LNCaP clone FGC (cell line): ENCODE results near the gene DDIT3.

ENCODE experiments used
- DNase-seq: peaks from one replicate; pipeline ENCODE4 v3.0.0-alpha.2; 2011; ENCODE audit warnings: low read depth
- H3K4me3 ChIP-seq: 2 replicates; pipeline ENCODE4 v1.5.1; 2011; ENCODE audit warnings: mild to moderate bottlenecking, low read depth, low read length, control low read depth
- CTCF ChIP-seq: IDR thresholded peaks from 2 replicates; pipeline ENCODE4 v1.5.1; 2012; ENCODE audit warnings: mild to moderate bottlenecking; ENCODE audit not compliant: control insufficient read depth, insufficient read depth; ENCODE audit errors: extremely low read depth

Gene DDIT3

DNA sequence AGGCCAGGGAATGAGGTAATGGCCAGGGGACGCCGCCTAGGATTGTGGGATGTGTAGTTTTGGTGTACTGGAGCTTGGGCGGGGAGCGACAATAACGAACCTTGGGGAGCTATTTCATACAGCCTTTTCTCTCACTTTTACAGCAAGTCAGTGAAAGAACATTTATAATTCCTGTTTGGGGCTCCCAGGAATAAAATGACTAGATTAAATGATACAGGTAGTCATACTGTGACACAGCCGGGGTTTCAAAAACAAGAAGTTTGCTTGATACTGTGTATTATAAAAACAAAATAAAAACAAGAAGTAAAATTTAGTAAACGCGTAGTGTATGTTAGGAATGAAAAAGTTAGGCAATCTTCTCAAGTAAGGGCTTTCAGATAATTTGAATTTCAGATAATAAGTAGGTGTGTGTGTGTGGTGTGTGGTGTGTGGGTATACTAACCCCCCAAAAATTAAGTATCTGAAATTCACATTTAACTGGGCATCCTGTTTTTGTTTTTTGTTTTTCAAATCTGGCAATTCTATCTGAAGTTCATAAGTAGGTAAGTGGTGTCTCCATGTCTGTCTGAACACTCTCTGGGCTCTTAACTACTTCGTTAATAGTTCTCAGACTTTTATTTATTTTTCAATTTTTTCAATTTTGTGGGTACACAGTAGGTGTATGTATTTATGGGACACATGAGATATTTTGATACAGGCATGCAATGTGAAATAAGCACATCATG lies 27.1 kb upstream of the DDIT3 start:
- DNase-seq: no peak
- TF ChIP-seq CTCF: no peak
- H3K4me3 ChIP-seq: peak overlapping the region; percentile 81

- TF ChIP-seq CTCF: 0 out of 2 replicates have a peak, but pooled peaks have one; percentile 9
- peak; percentile 89 for DNase-seq
- peak within 1 kb of the TSS; percentile 81 for H3K4me3 ChIP-seq
Observed at GRCh38 chr12:57546438-57547287, 26.3 kb upstream of the DDIT3 start, which contains the start of gene DCTN2. TSS of gene DCTN2 (minus strand) at chr12:57547192. CDS start at chr12:57547063, 129 bp downstream.

DNA sequence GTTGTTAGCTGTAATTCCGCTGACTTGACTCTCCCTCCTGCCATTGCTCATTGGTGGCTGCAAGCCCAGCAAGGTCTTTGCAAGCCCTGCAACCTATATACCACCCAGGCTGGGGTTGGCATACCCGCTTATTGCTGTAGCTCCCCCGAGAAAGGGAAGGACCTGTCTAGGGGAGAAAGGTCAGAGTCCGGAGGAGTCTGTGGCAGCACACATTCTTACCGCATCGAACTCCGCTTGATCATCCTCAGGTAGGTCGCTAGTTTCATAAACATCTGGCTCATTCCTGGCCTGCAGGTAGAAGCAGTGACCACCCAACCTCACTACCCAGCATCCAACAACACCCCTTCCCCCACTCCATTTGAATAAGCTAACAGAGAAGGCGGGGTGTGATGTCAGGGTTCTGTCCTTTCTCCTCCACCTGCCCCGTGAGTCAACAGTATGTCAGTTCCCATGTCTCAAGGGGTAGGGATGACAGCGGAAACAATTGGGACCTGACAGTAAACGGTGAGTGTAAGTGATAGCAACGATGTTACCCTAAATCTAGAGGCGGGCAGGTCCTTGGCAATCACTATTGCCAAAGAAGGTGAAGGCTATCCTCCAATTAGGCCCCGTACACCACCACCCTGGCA lies 25.6 kb upstream of the DDIT3 start:
- no peak for DNase-seq
- peak overlapping the region; percentile 81 for H3K4me3 ChIP-seq
- TF ChIP-seq CTCF: no peak

DNA sequence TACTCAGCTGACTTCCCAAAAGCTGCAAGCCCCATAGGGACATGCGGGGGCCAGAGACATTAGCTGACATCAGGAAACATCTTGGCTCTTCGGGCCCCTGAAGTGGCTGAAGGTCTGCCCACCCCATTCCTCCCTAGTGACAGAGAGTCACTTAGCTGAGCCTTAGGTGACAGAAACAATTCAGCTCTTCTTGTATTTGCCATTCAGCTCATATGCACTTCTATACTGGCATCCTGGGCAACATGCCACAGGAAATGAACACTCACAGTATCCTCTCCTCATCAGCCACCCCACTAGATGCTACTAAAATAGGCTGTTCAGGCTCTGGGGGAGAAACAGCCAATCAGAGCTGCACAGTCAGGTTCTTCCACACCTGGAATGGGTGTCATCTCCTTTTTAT lies 23.3 kb upstream of the DDIT3 start:
- no peak overlapping the region for H3K4me3 ChIP-seq
- no peak for DNase-seq
- no peak for TF ChIP-seq CTCF

DNA sequence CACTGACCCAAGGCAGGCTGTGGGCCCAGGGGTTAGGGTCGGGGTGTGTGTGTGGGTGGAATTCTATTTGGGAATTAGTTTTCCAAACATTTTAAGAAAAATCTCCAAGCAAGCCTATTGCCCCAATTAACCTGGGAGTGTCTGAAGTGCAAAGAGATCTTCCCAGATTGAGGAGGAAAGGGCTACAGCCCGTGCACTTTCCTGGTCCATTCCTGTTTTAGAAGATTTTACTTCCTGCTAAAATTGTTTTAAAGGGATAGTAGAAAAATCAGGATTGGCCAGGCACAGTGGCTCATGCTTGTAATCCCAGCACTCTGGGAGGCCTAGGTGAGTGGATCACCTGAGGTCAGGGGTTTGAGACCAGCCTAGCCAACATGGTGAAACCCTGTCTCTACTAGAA lies 21.4 kb upstream of the DDIT3 start:
- H3K4me3 ChIP-seq: no peak overlapping the region
- no peak for TF ChIP-seq CTCF
- DNase-seq: no peak

DNA sequence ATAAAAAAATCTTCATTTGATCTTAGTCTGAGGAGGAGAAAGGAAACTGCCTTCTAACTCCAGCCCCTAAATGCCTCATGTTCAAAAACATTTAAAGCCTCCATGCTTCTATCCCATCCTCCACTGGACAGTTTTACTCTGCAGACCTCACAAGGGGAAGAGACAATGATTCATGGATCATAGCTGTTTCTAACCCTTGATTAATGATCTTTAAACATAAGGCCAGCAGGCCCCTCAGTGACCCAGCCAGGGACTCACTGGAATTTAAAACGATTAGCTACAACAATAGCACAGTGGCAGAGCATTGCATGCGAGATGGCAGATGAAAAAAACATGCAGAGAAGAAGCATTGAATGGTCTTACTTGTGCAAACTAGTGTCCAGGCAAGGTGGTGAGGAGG lies 20.7 kb upstream of the DDIT3 start:
- DNase-seq: no peak
- H3K4me3 ChIP-seq: no peak overlapping the region
- TF ChIP-seq CTCF: no peak
